Memory B cell (primary cell): ENCODE results near the gene ACSBG1.

Experiments used
- ATAC-seq: fragments of 150-1000 bp; cut with Tn5 transposase; 2 replicates; pipeline ENCODE4 v1.10.0; 2021; ENCODE audit warnings: low read depth, mild to moderate bottlenecking, moderate library complexity
- DNase-seq, 2 donors: peaks; one replicate each; pipeline ENCODE4 v3.0.0; 2022; ENCODE audit warnings: low spot score in 2 of 2
- H3K27ac Mint-ChIP-seq: one replicate; pipeline ENCODE4 v1.8.0; 2022; ENCODE audit warnings: mild to moderate bottlenecking, moderate library complexity, mixed read lengths
- H3K27me3 Mint-ChIP-seq: one replicate; pipeline ENCODE4 v1.8.0; 2022; ENCODE audit warnings: mixed read lengths
- H3K36me3 Mint-ChIP-seq: one replicate; pipeline ENCODE4 v1.8.0; 2022; ENCODE audit warnings: mild to moderate bottlenecking, mixed read lengths
- H3K4me1 Mint-ChIP-seq: one replicate; pipeline ENCODE4 v1.8.0; 2022; ENCODE audit warnings: mixed read lengths
- H3K4me3 Mint-ChIP-seq: one replicate; pipeline ENCODE4 v1.8.0; 2022; ENCODE audit warnings: mild to moderate bottlenecking, moderate library complexity, mixed read lengths
- H3K9me3 Mint-ChIP-seq: one replicate; pipeline ENCODE4 v1.8.0; 2022; ENCODE audit warnings: mixed read lengths

The ACSBG1 gene

DNA sequence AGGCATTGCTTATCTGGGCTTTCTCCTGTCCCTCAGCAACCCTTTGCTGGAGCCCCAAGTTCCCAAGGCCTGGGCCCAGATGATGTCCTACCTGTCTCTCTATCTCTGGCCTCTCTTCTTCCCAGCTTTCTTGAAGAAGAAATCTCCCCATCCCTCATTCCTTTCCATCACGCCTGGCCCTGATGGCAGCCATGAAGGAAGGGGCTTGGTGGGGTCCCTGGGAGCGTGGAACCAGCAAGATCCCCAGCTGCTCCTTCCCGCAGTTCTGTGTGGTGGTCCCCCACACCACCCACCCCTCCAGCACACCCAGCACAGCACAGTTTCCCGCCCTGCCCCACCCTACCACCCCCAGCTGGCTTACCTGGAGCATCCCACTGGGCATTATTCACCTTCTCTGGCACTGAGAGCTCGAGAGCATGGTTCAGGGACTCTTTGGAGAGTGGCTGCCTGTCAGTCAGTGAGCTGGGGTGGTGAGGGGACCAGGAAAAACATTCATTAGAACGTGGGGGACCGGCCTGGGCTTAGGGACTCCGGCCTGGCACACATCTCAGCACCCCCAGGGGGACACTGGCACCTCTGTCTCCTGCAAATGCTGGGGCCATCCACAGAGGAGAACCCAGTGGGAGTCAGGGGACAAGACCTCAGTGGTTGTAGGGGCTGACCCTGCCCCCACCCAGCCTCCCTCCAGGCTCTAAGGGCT is 26.6 kb downstream of the ACSBG1 start:
- H3K36me3 Mint-ChIP-seq = no peaks in the 10 kb centered on the region
- peaks cover 12% of the 10 kb centered on the region for H3K27me3 Mint-ChIP-seq
- ATAC-seq (no peak), DNase-seq (peak in 1 of 2 donors; percentile 6)
- no peaks in the 10 kb centered on the region for H3K4me1 Mint-ChIP-seq
- no peak overlapping the region for H3K27ac Mint-ChIP-seq
- no peak overlapping the region for H3K4me3 Mint-ChIP-seq
- H3K9me3 Mint-ChIP-seq = no peaks in the 10 kb centered on the region

DNA sequence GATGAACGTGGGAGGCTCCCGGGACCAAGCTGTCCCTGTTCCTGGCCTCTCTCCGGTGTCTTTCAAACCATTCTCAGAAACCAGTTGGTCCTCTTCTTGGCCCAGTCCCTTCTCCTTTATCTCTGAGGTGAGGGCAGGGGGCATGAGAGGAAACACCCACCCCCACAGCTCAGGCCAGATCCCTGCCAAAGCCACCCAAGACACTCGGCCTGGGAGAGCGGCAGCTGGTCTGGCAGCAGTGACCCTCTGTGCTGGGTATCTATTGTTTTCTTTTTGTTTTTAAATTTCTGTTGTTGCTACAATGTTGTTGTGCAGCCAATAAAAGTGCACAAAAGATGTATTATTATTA is 27.3 kb downstream of the ACSBG1 start:
- no peak for ATAC-seq
- Mint-ChIP-seq H3K9me3 (no peaks in the 10 kb centered on the region), H3K27me3 (peaks cover 11% of the 10 kb centered on the region), H3K4me3 (no peak overlapping the region), H3K36me3 (no peaks in the 10 kb centered on the region), H3K4me1 (no peaks in the 10 kb centered on the region), H3K27ac (no peak overlapping the region)
- DNase-seq = no peak

DNA sequence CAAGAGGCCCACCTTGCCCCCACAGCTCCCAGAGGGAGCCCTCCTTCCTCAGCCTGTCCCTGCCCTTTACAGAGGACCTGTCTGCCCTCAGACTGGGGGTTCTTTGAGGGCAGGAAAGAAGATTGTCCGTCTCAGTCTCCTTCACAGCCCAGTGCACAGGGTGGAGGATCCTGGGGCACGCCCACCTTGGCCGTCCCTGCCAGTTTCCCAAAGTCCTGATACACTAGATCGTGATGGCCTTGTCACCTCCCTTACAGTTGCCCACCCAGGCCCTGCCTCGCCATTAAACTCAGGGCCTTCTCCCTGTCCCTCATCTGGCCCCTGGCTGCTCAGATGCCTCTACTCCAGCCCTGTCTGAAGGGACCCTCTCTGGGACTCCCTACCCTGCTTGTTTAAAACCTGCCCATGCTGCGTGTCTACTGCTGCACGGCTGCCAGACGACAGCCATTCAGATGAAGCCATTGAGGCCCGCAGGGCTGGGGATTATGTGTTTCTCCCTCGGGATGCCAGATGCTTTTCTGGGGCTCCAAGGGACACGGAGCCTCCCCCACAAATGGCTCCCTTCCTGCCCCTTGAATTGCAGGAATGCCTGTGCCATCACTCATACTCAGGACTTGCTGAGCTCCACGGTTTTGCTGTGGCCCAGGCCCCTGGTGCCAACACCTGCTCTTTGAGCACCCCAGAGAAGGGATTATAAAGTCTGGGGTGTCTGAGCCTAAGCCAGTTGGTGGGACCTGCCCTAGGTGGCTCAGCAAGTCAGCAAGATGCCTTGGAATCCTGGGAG is 27.8 kb downstream of the ACSBG1 start:
- no peaks in the 10 kb centered on the region for H3K36me3 Mint-ChIP-seq
- H3K27me3 Mint-ChIP-seq = peaks cover 11% of the 10 kb centered on the region
- H3K4me1 Mint-ChIP-seq = no peaks in the 10 kb centered on the region
- no peak overlapping the region for H3K4me3 Mint-ChIP-seq
- no peaks in the 10 kb centered on the region for H3K9me3 Mint-ChIP-seq
- no peak for ATAC-seq
- no peak overlapping the region for H3K27ac Mint-ChIP-seq
- DNase-seq = peak in 1 of 2 donors; percentile 8

DNA sequence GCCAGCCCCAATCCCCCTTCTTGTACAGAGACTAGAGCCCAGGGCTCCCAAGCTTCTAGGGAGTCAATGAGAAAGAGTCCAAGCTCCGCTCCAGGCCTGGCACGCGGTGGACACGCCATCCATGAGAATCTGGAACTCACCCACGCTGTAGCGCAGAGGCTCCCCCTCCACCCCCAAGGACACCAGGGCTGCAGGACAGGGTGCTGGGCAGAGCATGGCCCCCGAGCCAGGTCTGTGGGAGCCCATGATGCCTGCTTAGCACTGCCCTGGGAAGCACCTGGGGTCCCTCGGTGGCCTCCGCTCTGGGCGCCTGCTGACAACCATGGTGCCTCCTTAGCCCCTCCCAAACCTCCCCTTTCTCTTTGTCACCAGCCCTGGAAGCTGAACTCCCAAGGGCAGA is 28.5 kb downstream of the ACSBG1 start:
- peak in 1 of 2 donors; percentile 2 for DNase-seq
- H3K27ac Mint-ChIP-seq = no peak overlapping the region
- H3K36me3 Mint-ChIP-seq = no peaks in the 10 kb centered on the region
- ATAC-seq = no peak
- peaks cover 5% of the 10 kb centered on the region for H3K27me3 Mint-ChIP-seq
- H3K4me3 Mint-ChIP-seq = no peak overlapping the region
- no peaks in the 10 kb centered on the region for H3K9me3 Mint-ChIP-seq
- H3K4me1 Mint-ChIP-seq = no peaks in the 10 kb centered on the region

DNA sequence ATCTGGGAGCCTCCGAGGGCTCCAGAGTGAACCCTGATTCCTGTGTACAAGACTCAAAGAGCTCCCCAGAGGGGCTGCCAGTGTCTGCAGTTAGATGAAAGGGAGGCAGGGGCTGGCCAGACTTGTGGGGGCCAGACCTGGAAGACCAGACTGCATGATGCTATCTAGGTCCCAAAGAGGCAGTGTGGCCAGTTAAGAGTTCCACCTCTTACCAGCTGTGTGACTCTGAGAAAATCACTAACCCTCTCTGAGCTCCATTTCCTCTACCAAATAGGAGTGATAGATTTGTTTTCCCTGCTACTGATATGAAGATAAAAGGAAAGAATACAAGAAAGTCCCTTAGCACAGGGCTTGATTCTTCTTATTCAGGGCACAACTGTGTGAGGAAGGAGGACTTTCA is 29.0 kb downstream of the ACSBG1 start:
- no peak for ATAC-seq
- H3K9me3 Mint-ChIP-seq = no peaks in the 10 kb centered on the region
- no peaks in the 10 kb centered on the region for H3K36me3 Mint-ChIP-seq
- H3K4me3 Mint-ChIP-seq = no peak overlapping the region
- peaks cover 4% of the 10 kb centered on the region for H3K27me3 Mint-ChIP-seq
- H3K27ac Mint-ChIP-seq = no peak overlapping the region
- DNase-seq = peak in 1 of 2 donors; percentile 9
- H3K4me1 Mint-ChIP-seq = no peaks in the 10 kb centered on the region

DNA sequence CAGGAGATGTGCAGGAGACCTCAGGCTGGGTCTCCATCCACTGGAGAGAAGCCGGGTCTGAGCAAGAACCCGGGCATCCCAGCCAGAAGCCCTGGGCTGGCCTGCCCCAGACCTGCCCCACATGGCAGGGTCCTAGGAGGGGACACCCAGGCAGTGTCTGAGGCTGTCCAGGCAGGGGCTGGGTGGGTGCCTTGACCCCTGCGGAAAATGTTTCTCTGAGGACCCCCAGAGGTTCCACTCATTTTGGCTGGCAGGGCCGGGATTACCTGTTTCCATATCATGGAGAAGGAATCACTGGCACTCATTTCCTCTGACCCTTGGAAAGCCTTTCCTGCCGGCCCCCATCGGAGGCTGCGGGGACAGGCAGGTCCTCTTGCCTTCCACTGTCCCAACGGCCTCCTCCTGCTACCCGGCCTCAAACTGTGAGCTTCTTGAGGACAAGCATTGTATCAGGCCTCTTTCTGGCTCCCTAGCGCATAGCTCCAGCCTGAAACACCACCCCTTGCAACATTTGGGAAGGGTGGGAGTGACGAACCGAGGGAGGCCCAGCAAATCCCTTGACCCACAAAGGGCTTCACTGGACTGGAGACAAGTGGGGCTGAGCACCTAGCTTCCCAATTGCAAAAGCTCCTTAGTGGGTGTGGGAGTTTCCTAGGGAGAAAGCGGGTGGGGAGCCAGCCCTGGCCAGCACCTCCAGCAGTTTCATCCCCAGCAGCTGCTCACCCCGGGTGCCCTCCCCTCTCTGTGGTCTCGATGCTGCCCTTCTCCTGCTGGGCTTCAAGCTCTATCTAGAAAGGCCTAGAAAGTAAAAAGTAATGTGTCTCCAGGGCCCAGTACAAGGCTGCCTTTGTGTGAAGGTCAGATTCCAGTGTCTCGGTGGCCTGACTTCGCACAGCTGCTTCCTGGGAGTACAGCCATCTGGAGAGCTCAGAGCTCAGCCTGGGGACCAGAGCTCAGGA is 29.7 kb downstream of the ACSBG1 start:
- no peak overlapping the region for H3K27ac Mint-ChIP-seq
- ATAC-seq (no peak), DNase-seq (peak in 1 of 2 donors; percentile 7)
- no peaks in the 10 kb centered on the region for H3K36me3 Mint-ChIP-seq
- no peak overlapping the region for H3K4me3 Mint-ChIP-seq
- H3K27me3 Mint-ChIP-seq = peaks cover 4% of the 10 kb centered on the region
- H3K9me3 Mint-ChIP-seq = no peaks in the 10 kb centered on the region
- H3K4me1 Mint-ChIP-seq = no peaks in the 10 kb centered on the region

DNA sequence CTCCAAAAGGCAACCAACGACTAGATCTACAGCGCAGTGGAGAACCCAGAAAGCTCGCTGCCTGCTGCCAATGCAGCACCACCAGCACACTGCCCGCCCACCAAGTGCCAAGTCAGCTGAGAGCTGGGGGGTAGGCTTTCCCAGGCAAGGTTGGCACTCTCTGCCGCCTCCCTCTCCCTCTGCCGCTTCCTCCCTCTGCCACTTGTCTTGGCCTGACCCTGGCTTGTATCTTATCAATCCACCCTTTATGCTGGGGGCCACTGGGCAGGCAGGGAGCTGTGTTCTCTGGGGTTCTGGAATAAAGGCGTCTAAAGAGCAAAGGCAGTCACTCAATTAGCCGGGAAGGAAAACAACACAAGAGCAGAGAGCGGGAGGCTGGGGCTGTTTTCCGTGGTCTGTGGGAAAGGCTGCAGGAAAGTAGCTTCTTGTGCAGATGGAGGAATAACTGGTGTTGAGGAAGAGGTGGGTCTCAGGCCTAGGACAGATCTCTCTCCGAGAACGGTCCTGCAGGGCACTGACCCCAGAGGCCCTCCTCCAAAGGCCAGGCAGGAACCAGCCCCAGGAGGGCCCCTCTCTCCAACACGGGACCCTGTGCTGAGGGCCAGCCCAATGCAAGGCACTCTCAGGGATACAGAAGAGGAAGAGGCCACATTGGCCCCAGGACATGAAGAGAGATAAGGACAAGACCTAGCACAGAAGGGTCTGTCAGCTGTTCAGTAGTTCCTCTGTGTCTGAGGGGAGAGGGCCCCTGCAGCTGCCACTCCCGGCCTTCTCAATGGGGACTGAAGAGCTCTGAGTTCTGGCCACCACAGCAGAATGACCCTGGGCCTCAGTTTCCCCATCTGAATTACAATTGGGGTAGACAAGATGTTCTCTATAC is 30.8 kb downstream of the ACSBG1 start:
- no peak overlapping the region for H3K27ac Mint-ChIP-seq
- peaks cover 4% of the 10 kb centered on the region for H3K27me3 Mint-ChIP-seq
- DNase-seq = peak in 1 of 2 donors; percentile 5
- no peaks in the 10 kb centered on the region for H3K9me3 Mint-ChIP-seq
- H3K4me1 Mint-ChIP-seq = no peaks in the 10 kb centered on the region
- no peak overlapping the region for H3K4me3 Mint-ChIP-seq
- H3K36me3 Mint-ChIP-seq = no peaks in the 10 kb centered on the region
- ATAC-seq = no peak

DNA sequence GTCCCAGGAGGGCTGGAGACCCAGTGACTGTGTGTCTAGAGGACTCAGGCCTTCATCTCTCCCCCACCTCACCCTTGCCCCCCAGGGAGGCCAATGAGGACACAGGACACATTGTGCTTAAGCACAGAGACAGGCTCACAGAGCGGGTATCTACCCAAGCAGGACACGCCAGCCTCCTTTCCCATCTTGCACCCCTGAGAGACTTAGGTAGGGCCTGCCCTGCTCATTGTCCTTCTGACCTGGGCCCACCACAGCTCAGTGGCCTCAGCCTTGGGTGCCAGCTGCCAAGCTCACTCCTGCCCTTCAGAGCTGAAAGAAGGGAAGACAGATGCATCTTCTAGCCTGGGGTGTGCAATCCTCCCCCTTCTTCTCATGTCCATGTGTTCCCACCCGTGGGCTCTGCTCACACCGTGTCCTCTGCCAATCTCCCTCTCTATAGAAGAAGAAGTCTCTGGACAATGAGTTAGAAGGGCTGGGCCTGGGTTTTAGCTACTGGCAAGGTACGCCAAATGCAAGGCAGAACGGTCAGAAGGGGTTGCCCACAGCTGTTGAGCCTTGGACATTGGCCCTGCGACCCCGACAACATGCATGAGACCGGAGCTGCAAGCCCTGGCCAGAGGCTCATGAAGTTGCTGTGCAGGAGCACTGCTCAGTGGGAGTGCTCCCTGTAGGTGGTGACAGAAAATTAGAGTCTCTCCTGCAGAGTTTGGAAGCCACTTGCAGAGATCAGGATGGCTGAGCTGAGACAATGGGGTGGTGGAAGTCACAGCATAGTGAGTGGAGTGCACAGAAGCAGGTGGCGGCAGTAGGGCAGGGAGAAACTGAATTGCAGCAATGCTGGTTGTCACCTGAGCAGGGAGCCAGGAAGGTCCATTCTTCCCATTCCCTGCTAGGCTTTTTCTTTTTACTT is 32.8 kb downstream of the ACSBG1 start:
- Mint-ChIP-seq H3K9me3 (no peaks in the 10 kb centered on the region), H3K4me3 (no peak overlapping the region), H3K27ac (no peak overlapping the region), H3K4me1 (no peaks in the 10 kb centered on the region), H3K27me3 (peaks cover 4% of the 10 kb centered on the region), H3K36me3 (no peaks in the 10 kb centered on the region)
- no peak for ATAC-seq
- DNase-seq = no peak

DNA sequence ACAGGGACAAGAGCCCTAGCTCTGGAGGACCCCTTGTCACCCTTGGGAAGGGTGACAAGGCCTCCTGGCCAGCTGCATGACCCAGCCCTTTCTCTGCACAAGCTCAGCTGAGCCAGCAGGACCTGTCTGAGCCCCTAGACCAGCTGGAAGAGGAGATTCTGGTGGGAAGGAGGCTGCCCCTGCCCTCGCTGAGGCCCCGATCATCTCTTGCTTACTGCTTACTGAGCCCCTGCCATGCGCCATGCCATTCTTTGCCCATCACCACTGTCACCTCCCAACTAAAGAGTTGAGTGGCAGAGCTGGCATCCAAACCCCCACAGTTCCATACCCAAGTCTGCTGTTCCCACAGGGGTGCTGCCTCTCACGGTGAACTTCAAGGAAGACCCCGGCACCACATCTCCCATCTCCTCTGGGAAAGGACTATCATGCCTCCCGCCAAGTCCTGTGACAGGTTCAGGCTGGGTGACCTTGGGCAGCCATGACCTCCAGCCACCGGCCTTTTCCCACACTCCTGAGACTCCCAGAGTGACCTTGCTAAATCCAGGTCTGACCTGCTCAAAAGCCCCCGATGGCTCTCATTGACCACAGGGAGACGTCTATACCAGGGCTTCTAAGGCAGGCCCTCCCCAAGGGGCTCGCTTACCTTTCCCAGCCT is 34.0 kb downstream of the ACSBG1 start:
- no peaks in the 10 kb centered on the region for H3K9me3 Mint-ChIP-seq
- ATAC-seq (no peak), DNase-seq (peak in 1 of 2 donors; percentile 5)
- H3K36me3 Mint-ChIP-seq = no peaks in the 10 kb centered on the region
- peaks cover 4% of the 10 kb centered on the region for H3K4me1 Mint-ChIP-seq
- no peak overlapping the region for H3K27ac Mint-ChIP-seq
- H3K4me3 Mint-ChIP-seq = no peak overlapping the region
- peaks cover 4% of the 10 kb centered on the region for H3K27me3 Mint-ChIP-seq

DNA sequence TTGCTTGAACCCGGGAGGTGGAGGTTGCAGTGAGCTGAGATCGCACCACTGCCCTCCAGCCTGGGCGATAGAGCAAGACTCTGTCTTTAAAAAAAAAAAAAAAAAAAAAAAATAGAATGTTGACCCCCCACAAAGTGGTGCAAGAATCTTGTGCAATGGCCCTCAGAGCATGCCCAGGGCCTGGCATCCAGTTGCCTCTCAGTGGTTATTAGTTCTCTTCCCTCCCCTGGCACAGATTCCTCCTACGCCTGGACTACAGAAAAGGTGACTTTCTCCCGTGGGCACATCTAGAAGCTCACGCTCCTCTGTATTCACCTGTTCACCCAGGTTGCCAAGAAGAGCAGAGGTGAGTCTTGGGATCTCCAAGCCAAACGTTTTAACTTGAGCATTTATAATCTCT is 36.7 kb downstream of the ACSBG1 start:
- H3K27me3 Mint-ChIP-seq = peaks cover 2% of the 10 kb centered on the region
- DNase-seq (no peak), ATAC-seq (no peak)
- no peak overlapping the region for H3K27ac Mint-ChIP-seq
- H3K4me3 Mint-ChIP-seq = no peak overlapping the region
- no peaks in the 10 kb centered on the region for H3K36me3 Mint-ChIP-seq
- H3K4me1 Mint-ChIP-seq = peaks cover 7% of the 10 kb centered on the region
- H3K9me3 Mint-ChIP-seq = no peaks in the 10 kb centered on the region

DNA sequence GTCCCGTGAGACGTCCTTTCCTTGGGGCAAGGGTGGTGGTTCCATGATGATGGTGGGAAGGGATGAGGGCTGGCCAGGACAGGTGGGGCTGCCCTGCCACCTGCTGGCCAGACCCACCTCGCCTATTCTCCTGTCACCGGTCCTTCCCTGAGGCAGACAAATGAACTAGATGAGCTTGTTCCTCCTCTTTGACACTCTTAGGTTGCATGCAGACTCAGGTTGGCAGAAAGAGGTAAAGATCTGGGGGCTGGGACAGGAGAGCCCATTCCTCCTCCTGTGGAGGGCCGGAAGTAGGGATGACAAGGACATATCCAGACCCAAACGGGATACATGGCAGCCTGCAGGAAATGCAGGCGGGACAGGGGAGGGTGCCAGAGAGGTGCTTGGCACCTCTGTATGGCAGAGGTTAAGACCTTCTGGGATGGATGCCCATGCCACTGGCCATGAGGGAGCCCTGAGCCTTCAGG is 38.6 kb downstream of the ACSBG1 start:
- Mint-ChIP-seq H3K4me1 (peaks cover 7% of the 10 kb centered on the region), H3K27ac (no peak overlapping the region)
- peak; percentile 96 for ATAC-seq

DNA sequence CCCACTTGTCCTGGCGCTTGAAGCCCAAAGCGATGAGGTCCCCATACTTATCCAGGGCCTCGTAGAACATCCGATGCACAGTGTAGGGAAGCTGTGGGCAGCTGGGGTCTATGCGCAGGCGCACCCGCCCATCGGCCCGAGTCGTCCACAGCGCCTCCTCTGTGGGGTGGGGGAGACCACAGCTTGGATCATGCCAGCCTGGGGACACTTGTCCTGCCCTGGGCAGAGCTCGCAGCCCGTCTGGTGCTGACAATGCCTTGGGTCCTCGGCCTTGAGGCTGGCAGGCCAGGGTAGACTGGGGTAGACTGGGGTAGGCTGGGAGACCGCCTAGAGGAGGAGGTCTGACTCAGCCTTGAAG is 39.8 kb downstream of the ACSBG1 start:
- ATAC-seq (no peak), DNase-seq (no peak)
- Mint-ChIP-seq H3K9me3 (peaks cover 3% of the 10 kb centered on the region), H3K4me3 (no peak overlapping the region), H3K36me3 (peaks cover 2% of the 10 kb centered on the region), H3K4me1 (peaks cover 7% of the 10 kb centered on the region), H3K27me3 (no peaks in the 10 kb centered on the region), H3K27ac (no peak overlapping the region)

More for the DNA sequence above, 38.6 kb downstream of the ACSBG1 start:
- no peaks in the 10 kb centered on the region for H3K27me3 Mint-ChIP-seq
- H3K9me3 Mint-ChIP-seq = peaks cover 1% of the 10 kb centered on the region
- no peaks in the 10 kb centered on the region for H3K36me3 Mint-ChIP-seq
- DNase-seq = peak; percentile 46 to 56
- no peak overlapping the region for H3K4me3 Mint-ChIP-seq
